SK-N-SH (cell line): ENCODE measurements around the gene KPNB1.

Experiments
- CTCF ChIP-seq: fragments of 200-600 bp; sonication (generic); IDR thresholded peaks from 2 replicates; pipeline ENCODE4 v1.6.1; 2017; ENCODE audit warnings: antibody characterized with exemption, mild to moderate bottlenecking, moderate library complexity
- EP300 ChIP-seq, 2 experiments: IDR thresholded peaks; 2 replicates each; pipeline versions ENCODE4 v1.4.0 to v1.6.1; 2012; ENCODE audit warnings: borderline replicate concordance in 1 of 2, low read depth in 1 of 2, low read length in 1 of 2
- FOXJ3 ChIP-seq: sonication (generic); formaldehyde crosslinking; IDR thresholded peaks from 2 replicates; pipeline ENCODE4 v1.5.1; 2020; ENCODE audit warnings: mild to moderate bottlenecking, missing genetic modification reagents
- JUND ChIP-seq: IDR thresholded peaks from 2 replicates; pipeline ENCODE4 v1.4.0; 2012

- TF ChIP-seq FOXJ3 (CRISPR knock-in tag) (no peak), CTCF (no peak), EP300 (IDR thresholded peaks at IDR 0.05; ENCODE audit: borderline replicate concordance in 1 of 2, low read depth in 1 of 2, low read length in 1 of 2) (no peak), JUND (no peak)
Measured at GRCh38 chr17:47728214-47728877, 78.6 kb downstream of the KPNB1 start.
